ENCODE data around the gene NFIA. TPM values are rescaled to one million over a fixed set of nuclear protein-coding genes. Genes with fewer than 3 reads are reported as not detected.

Gene NFIA
- polyA plus RNA-seq, 3 donors: 13.9 to 17.3 (median 16.2) TPM

DNA sequence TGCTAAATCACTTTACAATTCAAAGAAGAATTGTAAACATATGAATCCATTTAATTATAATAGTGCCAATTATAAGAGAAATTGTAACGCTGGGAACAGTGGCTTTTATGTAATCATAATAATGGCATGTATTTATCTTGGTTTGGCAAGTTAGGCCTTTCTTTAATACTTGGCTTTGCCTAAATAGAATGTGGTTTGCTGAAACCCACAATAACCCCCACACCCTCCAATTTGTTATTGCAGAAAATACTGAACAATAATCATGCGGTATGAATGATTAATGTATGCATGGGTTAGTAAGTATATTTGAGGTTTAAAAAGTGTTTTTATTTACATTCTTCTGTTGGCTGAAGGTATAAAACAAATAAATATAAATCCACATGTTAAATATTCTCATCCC lies 138.2 kb downstream of the NFIA start:
- DNase-seq (ENCODE audit: extremely low read depth in 1 of 11, low read depth in 9 of 11, low spot score in 4 of 11): no peak

DNA sequence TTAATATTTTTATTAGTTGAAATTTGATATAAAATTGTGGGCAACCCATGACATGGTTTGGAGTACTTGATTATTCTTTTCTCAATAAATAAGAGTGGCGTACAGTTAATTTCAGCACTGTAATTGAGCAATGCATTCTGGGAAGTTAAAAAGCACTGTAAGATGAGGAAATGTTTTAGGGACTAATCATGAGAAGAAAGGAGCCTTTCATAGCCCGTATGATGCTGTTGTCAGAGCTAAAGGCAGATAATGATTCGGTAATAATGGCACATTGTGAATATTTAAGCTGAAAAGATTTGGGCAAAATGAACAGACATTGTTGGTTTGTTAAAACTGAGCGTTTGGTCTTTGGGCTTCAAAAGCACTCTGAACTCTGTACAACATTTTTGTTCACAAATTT lies 139.3 kb downstream of the NFIA start:
- no peak for DNase-seq (ENCODE audit: extremely low read depth in 1 of 11, low read depth in 9 of 11, low spot score in 4 of 11)

DNA sequence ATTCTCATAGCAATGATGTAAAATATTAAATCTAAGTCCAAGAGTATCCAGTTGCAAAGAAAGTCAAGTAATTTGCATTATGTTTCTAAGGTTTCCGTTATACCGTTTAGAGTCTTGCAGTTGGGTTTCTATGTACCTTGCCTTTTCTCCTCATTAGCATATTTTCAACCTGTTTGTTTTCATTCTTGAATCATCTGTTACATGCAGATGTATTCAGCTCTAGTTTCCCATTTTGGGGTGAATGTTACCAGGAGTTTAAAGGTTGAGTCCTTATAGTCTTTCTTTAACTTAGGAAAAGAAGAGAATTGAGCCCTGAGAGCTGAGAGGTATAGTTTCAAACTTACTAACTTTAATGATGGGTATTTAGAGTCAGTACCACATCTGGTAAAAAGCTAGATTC lies 139.9 kb downstream of the NFIA start:
- no peak for DNase-seq (ENCODE audit: extremely low read depth in 1 of 11, low read depth in 9 of 11, low spot score in 4 of 11)

DNA sequence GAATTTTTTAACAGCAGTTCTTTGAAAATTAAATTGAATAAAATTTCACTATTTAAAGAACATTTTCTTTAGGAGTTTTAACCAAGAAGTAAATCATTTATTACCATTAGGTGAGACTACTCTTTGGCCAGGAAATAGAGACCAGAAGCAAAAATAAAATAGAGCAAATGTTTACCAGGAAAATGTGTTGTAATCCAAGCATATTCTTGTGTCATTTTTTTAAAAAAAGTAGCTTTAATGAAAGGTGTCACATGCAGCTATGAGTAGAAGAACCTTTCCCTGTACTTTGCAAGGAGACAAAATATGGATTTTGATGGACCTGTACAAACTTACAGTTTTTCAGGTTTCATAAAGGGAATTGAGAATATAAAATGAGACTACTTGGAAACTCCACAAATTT lies 140.8 kb downstream of the NFIA start:
- no peak for DNase-seq (ENCODE audit: extremely low read depth in 1 of 11, low read depth in 9 of 11, low spot score in 4 of 11)

DNA sequence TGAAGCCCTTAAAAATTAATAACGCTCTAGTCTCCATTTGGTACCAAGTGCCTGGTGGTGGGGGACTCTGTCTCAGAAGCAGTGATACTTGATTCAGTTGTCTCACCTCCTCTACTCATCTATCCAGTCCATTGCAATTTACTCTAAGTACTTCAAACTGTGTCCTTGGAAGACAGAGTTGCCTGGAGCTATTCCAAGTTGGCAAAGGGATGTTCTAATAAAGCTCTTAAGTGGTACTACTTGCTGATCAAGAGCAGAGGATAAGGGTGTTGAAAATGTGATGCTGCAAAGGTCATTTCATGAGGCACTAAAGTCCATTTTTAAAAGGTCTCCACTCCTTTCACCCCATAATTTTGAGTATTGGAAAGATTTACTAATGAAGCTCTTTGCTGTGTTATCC lies 142.2 kb downstream of the NFIA start:
- DNase-seq (ENCODE audit: extremely low read depth in 1 of 11, low read depth in 9 of 11, low spot score in 4 of 11): no peak

DNA sequence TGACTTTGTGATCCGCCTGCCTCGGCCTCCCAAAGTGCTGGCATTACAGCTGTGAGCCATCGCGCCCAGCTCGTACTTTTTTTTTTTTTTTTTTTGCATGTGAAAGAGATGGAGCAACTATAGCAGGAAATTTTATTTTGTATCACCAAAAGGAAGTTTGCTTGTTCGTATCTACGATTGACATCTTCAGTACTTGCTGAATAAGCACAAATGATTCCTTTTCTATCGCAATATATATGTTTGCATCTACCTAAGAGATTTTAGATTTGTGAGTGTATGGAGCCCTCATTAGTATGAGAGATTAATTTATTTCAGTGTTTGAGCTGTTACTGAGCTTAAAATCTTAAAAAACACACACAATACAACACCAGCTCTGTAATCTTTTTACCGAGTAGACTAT lies 143.1 kb downstream of the NFIA start:
- no peak for DNase-seq (ENCODE audit: extremely low read depth in 1 of 11, low read depth in 9 of 11, low spot score in 4 of 11)

DNA sequence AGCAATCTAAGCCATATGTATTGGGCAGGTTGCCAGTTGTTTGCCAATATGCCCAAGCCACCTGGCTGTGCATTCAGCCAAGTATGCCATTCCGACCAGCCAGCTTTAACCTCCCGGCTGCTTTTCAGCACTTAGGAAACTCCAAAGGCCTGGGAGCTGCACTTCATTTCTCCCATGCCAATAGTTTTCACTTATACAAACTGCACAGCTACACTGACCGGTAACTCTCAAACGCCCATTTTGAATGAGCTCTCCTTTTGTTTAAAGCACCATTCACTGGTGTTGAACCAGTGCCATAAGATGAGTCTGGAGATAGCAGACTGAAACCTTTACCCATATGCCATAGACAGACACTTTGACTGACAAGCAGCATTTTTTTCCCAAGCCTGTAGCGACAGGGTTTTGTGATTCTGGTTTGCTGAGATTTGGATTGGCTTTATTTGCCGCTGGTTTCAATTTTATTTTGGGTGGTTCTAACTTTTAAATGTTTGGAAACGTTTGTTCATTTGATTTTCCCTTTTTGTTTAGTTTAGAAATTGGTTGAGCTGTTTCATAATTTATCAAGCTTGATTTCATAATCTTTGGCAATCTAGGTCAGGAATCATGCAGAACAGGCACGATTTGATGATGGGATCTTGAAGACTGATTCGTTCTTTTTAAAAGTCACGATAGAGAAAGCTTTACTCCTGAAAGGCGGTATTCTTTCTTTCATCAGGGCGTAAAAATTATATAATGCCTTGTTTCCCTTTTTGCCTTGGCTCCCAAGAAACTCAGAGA lies 144.6 kb downstream of the NFIA start:
- DNase-seq (ENCODE audit: extremely low read depth in 1 of 11, low read depth in 9 of 11, low spot score in 4 of 11): no peak

DNA sequence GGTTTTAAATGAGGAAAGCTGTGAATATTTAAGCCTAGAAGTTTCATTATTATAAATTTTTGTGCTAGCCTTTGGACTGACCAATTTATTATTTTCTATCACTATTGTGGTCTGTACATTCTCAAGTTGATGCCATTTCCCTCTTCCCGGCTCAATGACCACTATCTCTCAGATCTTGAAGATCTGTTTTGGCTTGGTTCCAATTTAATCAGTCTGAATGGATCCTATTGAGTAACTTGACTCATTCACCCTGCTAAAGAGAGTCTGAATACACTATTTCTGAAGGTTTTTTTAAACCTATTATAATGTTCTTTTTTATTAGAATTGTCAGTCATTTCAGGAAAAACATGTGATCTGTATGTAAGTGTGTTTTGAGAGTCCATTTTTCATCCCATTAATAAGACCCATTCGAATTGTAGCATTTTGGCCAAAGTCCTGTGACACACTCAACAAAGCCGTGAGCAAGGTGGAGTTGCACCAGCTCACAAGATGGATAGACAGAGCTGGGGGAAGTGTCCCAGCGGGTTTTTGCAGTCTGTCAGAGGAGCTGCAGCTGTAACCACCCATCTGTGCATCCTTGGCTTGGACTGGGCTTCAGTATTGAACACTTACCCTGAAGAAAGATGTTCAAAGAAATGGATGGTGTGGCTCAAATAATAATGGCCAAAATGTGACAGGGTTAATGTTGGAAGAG lies 145.6 kb downstream of the NFIA start:
- DNase-seq (ENCODE audit: extremely low read depth in 1 of 11, low read depth in 9 of 11, low spot score in 4 of 11): no peak

DNA sequence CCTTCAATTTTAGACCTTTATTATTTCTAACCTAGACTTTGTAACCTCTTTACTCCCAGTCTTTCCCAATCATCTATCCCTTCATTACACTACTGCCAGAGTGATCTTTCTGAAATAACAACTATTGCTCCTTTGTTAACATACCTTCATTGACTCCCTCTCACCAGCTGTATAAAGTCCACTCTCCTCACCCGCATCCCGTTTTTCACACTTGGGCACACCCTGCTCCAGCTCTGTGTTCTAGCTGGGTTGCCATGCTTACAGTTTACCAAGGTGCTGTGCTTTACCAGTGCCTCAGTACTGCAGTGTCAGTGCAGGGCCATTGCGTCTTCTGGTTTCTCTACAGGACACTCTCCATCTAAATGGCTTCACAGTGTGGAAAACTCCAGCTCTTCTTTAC lies 148.2 kb downstream of the NFIA start:
- peak in 1 of 11 donors; percentile 35 for DNase-seq (ENCODE audit: extremely low read depth in 1 of 11, low read depth in 9 of 11, low spot score in 4 of 11)

DNA sequence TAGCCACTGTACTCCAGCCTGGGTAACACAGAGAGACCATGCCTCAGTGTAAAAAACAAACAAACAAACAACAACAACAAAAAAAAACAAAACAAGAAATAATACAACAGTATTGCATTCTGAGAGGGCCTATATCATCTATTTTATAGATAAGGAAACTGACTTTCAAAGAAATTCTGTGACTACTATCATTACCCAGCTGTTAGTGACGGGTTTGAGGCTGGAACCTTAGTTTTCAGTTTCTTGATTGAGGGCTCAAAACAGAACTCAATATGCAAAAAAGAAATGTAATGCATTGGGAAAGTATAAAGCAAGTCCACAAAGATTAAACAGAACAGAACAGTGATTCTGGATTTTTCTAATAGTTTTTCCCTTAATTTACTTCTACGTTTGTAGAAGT lies 149.4 kb downstream of the NFIA start:
- DNase-seq (ENCODE audit: extremely low read depth in 1 of 11, low read depth in 9 of 11, low spot score in 4 of 11): no peak

DNA sequence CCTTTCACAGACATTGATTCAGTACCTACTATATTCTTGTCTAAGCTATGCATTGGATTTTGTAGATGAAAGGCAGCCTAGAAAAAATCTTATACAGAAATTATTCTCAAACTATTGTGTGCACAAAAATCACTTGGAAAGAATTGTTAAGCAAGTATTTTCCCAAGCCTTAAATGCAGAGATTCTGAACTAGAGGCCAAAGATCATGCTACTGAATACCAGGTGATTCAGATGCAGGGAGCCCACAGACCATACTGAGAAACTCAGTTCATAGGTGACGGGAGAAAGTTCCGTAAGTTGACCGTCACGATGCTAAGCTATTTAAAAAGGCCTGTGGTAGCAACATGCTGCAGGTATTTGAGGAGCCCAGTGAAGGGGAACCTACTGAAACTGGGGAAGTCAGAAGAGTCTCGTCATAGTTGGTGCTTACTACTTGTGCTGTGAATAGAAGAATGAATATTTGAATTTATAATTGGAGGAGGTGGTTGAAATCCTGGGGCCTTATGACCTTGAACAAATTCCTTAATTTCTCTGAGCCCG lies 150.8 kb downstream of the NFIA start:
- no peak for DNase-seq (ENCODE audit: extremely low read depth in 1 of 11, low read depth in 9 of 11, low spot score in 4 of 11)

DNA sequence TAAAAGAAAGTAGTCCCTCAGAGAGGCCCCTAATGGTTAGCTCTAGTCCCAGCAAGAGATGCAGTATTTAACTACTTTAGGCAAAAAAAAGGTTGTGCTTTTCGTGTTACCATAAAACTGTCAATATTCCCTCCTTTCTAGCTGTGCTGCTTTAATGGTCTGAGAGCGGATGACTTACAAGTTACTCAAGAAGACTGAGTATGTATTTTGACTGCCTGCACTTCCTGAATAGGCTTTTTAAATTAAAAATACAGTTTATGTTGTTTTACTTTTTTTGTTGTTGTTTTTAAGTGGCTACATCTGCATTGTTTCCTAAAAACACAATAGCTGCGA lies 152.2 kb downstream of the NFIA start:
- DNase-seq (ENCODE audit: extremely low read depth in 1 of 11, low read depth in 9 of 11, low spot score in 4 of 11): no peak

DNA sequence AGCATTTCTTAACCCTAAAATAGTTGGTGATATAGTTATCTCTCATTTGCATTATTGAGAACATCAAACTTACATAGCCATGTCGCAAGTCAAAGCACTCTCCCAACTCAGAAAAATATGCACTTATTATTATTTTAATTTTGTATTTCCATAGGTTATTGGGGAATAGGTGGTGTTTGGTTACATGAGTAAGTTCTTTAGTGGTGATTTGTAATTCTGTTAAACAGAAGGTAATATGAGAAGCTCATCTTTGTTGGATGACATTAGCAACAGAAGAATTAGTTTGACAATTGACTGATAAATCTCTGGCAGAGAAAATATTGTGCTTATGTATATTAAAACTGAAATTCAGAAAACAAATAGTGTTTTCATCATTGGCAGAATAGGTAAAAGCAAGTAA lies 154.8 kb downstream of the NFIA start:
- no peak for DNase-seq (ENCODE audit: extremely low read depth in 1 of 11, low read depth in 9 of 11, low spot score in 4 of 11)

DNA sequence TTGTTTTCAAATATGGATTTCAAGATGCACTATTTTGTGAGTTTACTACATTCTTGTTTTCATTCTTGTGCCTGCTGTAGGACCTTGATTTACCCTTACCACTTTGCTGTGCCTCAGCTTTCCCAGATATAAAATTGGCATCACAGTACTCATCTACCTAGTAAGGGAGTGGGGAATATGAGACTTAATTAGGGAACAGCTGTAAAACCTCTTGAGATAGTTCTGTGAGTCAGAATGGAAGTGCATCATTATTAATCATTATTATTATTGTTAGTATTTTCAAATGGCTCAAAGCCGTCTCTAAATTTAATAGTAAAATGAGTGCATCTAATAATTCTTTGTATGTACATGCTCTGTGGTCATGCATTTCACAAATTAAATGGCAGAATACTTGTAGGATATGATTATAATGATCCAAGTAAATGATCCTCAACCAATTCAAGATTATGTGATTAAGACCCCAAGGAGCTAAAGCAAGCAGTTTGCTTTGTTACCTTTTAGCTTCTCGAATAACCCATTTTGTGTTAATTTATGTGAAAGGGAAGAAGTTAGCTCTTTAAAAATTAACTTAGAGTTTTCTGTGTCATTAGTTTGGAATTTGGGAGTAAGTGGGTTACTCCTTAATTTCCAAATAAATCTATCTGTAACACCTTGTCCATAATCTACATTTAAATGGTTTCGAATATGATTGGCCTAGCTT lies 155.4 kb downstream of the NFIA start:
- DNase-seq (ENCODE audit: extremely low read depth in 1 of 11, low read depth in 9 of 11, low spot score in 4 of 11): no peak

DNA sequence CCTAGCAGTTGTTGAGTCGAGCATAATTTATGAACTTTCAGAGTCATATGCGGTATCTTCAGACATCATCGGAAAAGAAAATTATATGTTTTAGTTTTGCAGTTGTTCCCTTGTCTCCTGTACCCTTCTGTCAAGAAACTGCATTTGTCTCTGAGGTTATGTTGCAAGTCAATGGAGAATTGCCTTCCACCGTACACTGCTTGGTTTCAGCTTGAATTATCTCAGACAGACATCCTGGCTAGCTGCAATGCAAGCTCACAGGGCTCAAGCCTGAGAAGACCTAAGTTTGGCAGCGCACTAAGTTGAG lies 156.0 kb downstream of the NFIA start:
- no peak for DNase-seq (ENCODE audit: extremely low read depth in 1 of 11, low read depth in 9 of 11, low spot score in 4 of 11)

DNA sequence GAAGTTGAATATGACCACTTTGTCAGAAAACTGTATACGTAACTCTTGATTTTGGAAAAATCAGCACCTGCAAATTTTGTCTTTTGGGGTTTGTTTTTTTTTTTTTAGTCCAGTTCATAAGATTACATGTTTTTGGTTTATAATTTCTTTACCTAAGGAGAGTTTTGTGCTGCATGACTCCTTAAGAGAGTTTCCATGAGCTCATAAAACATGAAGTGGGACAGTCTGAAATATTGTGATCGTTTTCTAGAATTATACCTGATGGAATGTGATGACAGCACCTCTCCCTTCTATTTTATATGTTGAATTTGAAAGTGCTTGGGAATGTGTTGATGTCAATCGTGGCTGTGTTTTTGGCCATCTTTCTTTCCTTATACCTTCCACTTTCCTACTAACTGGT lies 158.5 kb downstream of the NFIA start:
- DNase-seq (ENCODE audit: extremely low read depth in 1 of 11, low read depth in 9 of 11, low spot score in 4 of 11): no peak

DNA sequence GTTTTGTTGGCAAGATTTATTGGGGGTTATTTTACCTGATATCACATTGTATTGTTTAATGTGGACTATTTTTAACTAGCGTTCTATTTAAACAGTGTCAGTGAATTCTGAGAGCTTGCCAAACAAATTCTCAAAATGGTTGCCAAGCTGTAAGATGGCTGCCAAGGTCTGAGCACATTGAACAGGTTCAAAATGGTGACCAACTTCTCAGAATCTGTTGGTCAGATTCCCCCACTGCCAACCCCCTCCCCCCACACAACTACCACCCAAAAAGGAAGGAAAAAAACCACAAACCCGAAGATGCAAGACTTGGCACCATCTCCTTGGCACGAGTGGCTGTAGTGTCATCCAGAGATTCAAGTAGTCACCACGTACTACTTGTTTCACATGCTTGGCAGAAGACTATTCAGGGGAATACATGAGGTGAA lies 159.1 kb downstream of the NFIA start:
- no peak for DNase-seq (ENCODE audit: extremely low read depth in 1 of 11, low read depth in 9 of 11, low spot score in 4 of 11)

DNA sequence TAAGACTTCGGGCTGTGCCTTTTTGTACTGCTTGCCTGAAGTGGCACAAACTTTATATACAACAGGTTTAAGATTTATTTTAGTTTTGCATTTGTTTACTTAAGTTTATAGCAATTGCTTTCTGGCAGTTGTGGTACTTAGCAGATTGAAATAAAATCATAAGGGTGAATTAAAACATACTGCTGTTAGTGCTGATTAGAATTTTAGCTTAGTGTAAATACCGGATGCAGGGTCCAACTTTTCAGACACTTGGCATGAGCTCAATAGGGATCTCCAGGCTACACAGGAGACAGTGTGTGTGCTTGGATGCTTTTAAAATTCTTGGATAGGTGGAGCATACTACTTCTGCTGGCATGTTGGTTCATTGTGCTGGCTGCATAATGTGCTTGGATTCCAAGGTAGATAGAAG lies 159.6 kb downstream of the NFIA start:
- no peak for DNase-seq (ENCODE audit: extremely low read depth in 1 of 11, low read depth in 9 of 11, low spot score in 4 of 11)

DNA sequence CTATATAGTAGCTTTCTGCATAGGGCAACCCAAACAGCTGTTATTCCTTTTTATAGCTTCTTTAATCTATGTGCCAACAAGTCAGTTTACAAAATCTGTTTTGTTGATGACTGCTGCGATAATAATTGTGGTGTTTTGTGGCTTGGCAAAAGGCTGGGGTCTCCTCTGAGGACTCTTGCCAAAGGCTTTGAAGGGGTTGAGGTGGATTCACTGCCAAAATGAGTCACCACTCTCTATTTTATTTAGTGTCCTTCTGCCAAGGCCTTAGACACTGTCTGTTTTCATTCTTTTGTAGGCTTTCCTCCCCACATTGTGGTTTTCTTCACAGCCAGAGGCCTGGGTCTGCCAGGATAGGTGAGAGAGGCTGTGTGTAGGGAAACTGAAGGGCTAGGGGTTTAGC lies 161.8 kb downstream of the NFIA start:
- DNase-seq (ENCODE audit: extremely low read depth in 1 of 11, low read depth in 9 of 11, low spot score in 4 of 11): no peak

DNA sequence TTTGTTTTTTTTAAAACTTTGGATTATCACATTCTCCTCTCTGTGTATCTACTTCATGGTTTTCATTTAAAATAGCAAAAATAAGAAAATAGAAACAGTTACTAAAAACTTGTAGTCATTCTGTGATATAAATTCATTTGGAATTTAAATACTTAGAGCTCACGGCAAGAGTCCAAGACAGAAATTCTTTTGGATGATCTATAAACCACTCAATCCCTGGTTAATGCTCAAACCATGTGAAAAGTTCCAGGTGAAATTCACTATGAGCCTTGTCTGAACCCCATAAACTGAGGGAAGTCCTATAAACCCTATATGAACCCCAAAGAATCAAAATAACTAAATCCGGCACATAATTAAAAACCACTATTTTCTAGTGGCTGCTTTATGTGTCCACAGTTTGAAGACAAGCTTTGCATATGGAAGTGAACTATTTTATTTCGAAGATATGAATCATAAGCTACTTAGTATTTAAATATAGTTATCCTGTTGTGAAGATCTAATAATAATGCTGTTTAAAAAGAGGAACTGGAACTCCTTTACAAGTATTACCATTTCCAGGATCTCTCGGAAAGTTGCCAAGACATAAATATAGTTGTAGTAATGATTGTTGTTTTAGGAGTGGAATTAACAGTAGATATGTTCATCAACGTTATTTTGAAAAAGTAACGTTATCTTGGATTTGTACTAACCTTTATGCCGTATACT lies 163.5 kb downstream of the NFIA start:
- DNase-seq (ENCODE audit: extremely low read depth in 1 of 11, low read depth in 9 of 11, low spot score in 4 of 11): no peak

Data from renal cortex interstitium (tissue), 11 donors.